ENCODE measurements around the gene LRRC7. TPM values are rescaled to one million over a fixed set of nuclear protein-coding genes. Genes with fewer than 3 reads are reported as not detected.

The LRRC7 gene
- total and polyA plus RNA-seq, 11 donors: 0.25 to 4.1 (median 0.49) TPM; not detected in 1

DNA sequence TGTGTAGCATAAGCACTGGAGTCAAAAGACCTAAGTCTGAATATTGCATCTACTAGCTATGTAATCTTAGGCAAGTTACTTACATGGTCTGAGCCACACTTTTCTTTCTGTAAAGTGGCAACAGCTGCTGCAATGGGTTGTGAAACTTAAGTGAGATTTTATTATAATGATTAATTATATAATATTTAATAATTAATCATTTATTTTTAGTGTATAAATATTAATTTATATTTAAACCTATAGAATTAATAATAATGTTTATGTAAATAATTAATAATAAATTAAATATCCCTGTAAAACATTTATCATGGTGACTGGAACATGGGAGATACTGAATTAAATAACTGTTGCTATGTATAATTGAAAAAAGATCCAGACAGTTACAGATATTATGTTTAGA, 457.3 kb downstream of the LRRC7 start:
- Histone ChIP-seq H3K4me3 (no peak overlapping the region), H3K36me3 (no peaks in the 10 kb centered on the region), H3K27me3 (no peaks in the 10 kb centered on the region), H3K9me3 (no peaks in the 10 kb centered on the region), H3K27ac (no peak overlapping the region), H3K4me1 (no peaks in the 10 kb centered on the region)
- TF ChIP-seq POLR2A (IDR thresholded peaks at IDR 0.05) (no peak), CTCF (IDR thresholded peaks at IDR 0.05) (no peak)
- intact Hi-C loops (cut with DNase I): no loop called here
- DNase-seq: no peak
- no peak for ATAC-seq

GRCh38 chr1:70025846-70026245, 458.1 kb downstream of the LRRC7 start:
- Histone ChIP-seq H3K4me1 (no peaks in the 10 kb centered on the region), H3K4me3 (no peak overlapping the region), H3K27ac (no peak overlapping the region), H3K27me3 (no peaks in the 10 kb centered on the region), H3K36me3 (no peaks in the 10 kb centered on the region), H3K9me3 (no peaks in the 10 kb centered on the region)
- TF ChIP-seq CTCF (IDR thresholded peaks at IDR 0.05) (no peak), POLR2A (IDR thresholded peaks at IDR 0.05) (no peak)
- DNase-seq (no peak), ATAC-seq (no peak)
- intact Hi-C loops (cut with DNase I): no loop called here

GRCh38 chr1:70033266-70033873, 465.6 kb downstream of the LRRC7 start:
- ATAC-seq (no peak), DNase-seq (no peak)
- H3K27me3 ChIP-seq: no peaks in the 10 kb centered on the region
- no peaks in the 10 kb centered on the region for H3K9me3 ChIP-seq
- no peaks in the 10 kb centered on the region for H3K36me3 ChIP-seq
- H3K27ac ChIP-seq: no peak overlapping the region
- WGBS, 4 donors: 68 to 81% (median 75%) methylated on average over 5 of the region's 5 CpGs
- no peaks in the 10 kb centered on the region for H3K4me1 ChIP-seq
- intact Hi-C loops (cut with DNase I): no loop called here
- no peak overlapping the region for H3K4me3 ChIP-seq
- no peak for TF ChIP-seq POLR2A (IDR thresholded peaks at IDR 0.05)
- no peak for TF ChIP-seq CTCF (IDR thresholded peaks at IDR 0.05)

DNA sequence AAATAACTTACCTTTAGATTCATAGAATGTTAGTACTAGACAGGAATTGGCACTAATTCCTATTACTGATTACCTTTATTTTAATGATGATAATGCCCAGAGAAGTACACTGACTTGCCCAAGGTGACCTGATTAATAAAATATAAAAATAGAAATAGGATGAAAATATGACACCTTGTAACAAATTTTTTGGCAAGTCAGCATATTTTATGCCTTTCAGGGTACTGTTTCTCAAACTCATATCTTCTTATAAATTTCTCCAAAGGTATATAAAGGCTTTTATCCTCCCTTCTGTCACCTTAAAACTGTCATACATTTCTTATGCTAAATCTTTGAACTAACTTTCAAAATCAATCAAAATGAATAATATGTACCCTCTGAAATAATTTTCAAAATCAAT, 466.2 kb downstream of the LRRC7 start:
- ATAC-seq: no peak
- H3K4me1 ChIP-seq: no peaks in the 10 kb centered on the region
- no peaks in the 10 kb centered on the region for H3K27me3 ChIP-seq
- H3K9me3 ChIP-seq: no peaks in the 10 kb centered on the region
- no peak overlapping the region for H3K4me3 ChIP-seq
- DNase-seq: no peak
- no peak for TF ChIP-seq POLR2A (IDR thresholded peaks at IDR 0.05)
- no peak for TF ChIP-seq CTCF (IDR thresholded peaks at IDR 0.05)
- no peaks in the 10 kb centered on the region for H3K36me3 ChIP-seq
- intact Hi-C loops (cut with DNase I): no loop called here
- H3K27ac ChIP-seq: no peak overlapping the region
